ENCODE measurements around the gene SMAD6.

SMAD6 gene

GRCh38 chr15:66726386-66726785, 24.4 kb downstream of the SMAD6 start:
- TF ChIP-seq GATA2 (IDR thresholded peaks at IDR 0.05; ENCODE audit: low read depth, low read length) (no peak), GATA3 (IDR thresholded peaks at IDR 0.05; ENCODE audit: low read depth, low read length) (no peak)

- TF ChIP-seq GATA3 (IDR thresholded peaks at IDR 0.05; ENCODE audit: low read depth, low read length) (no peak), GATA2 (IDR thresholded peaks at IDR 0.05; ENCODE audit: low read depth, low read length) (no peak)
Measured at GRCh38 chr15:66729331-66729951, 27.4 kb downstream of the SMAD6 start.

- TF ChIP-seq GATA2 (IDR thresholded peaks at IDR 0.05; ENCODE audit: low read depth, low read length): no peak
- TF ChIP-seq GATA3 (IDR thresholded peaks at IDR 0.05; ENCODE audit: low read depth, low read length): no peak
Measured at GRCh38 chr15:66730168-66731021, 28.4 kb downstream of the SMAD6 start.

GRCh38 chr15:66733976-66734375, 31.9 kb downstream of the SMAD6 start:
- TF ChIP-seq GATA2 (IDR thresholded peaks at IDR 0.05; ENCODE audit: low read depth, low read length) (no peak), GATA3 (IDR thresholded peaks at IDR 0.05; ENCODE audit: low read depth, low read length) (no peak)

GRCh38 chr15:66734961-66735908, 33.2 kb downstream of the SMAD6 start:
- TF ChIP-seq GATA2 (IDR thresholded peaks at IDR 0.05; ENCODE audit: low read depth, low read length) (no peak), GATA3 (IDR thresholded peaks at IDR 0.05; ENCODE audit: low read depth, low read length) (no peak)

- TF ChIP-seq GATA2 (IDR thresholded peaks at IDR 0.05; ENCODE audit: low read depth, low read length) (no peak), GATA3 (IDR thresholded peaks at IDR 0.05; ENCODE audit: low read depth, low read length) (no peak)
Measured at GRCh38 chr15:66735909-66736305, 33.9 kb downstream of the SMAD6 start.

GRCh38 chr15:66737243-66738010, 35.4 kb downstream of the SMAD6 start:
- TF ChIP-seq GATA2 (IDR thresholded peaks at IDR 0.05; ENCODE audit: low read depth, low read length): no peak
- TF ChIP-seq GATA3 (IDR thresholded peaks at IDR 0.05; ENCODE audit: low read depth, low read length): no peak

GRCh38 chr15:66738116-66738515, 36.1 kb downstream of the SMAD6 start:
- TF ChIP-seq GATA3 (IDR thresholded peaks at IDR 0.05; ENCODE audit: low read depth, low read length): no peak
- no peak for TF ChIP-seq GATA2 (IDR thresholded peaks at IDR 0.05; ENCODE audit: low read depth, low read length)

- TF ChIP-seq GATA2 (IDR thresholded peaks at IDR 0.05; ENCODE audit: low read depth, low read length) (no peak), GATA3 (IDR thresholded peaks at IDR 0.05; ENCODE audit: low read depth, low read length) (no peak)
Measured at GRCh38 chr15:66738595-66738994, 36.6 kb downstream of the SMAD6 start.

GRCh38 chr15:66739287-66739686, 37.3 kb downstream of the SMAD6 start:
- TF ChIP-seq GATA2 (IDR thresholded peaks at IDR 0.05; ENCODE audit: low read depth, low read length) (no peak), GATA3 (IDR thresholded peaks at IDR 0.05; ENCODE audit: low read depth, low read length) (no peak)

GRCh38 chr15:66740802-66741201, 38.8 kb downstream of the SMAD6 start:
- no peak for TF ChIP-seq GATA2 (IDR thresholded peaks at IDR 0.05; ENCODE audit: low read depth, low read length)
- no peak for TF ChIP-seq GATA3 (IDR thresholded peaks at IDR 0.05; ENCODE audit: low read depth, low read length)

- TF ChIP-seq GATA3 (IDR thresholded peaks at IDR 0.05; ENCODE audit: low read depth, low read length) (no peak), GATA2 (IDR thresholded peaks at IDR 0.05; ENCODE audit: low read depth, low read length) (no peak)
Measured at GRCh38 chr15:66741646-66742045, 39.6 kb downstream of the SMAD6 start.

GRCh38 chr15:66742286-66742685, 40.2 kb downstream of the SMAD6 start:
- no peak for TF ChIP-seq GATA3 (IDR thresholded peaks at IDR 0.05; ENCODE audit: low read depth, low read length)
- no peak for TF ChIP-seq GATA2 (IDR thresholded peaks at IDR 0.05; ENCODE audit: low read depth, low read length)
